Neural crest cell (in vitro differentiated cells): ENCODE data around the gene CNGA2. TPM values are rescaled to one million over a fixed set of nuclear protein-coding genes. Genes with fewer than 3 reads are reported as not detected.

ENCODE experiments used
- DNase-seq: peaks from one replicate; pipeline ENCODE4 v3.0.0; 2021; ENCODE audit warnings: low read depth, mixed read lengths, low spot score
- H3K27ac Mint-ChIP-seq: one replicate; pipeline ENCODE4 v1.8.0; 2021; ENCODE audit warnings: mild to moderate bottlenecking, mixed read lengths; ENCODE audit not compliant: unreplicated experiment
- H3K27me3 Mint-ChIP-seq: 2 replicates; pipeline ENCODE4 v1.8.0; 2021; ENCODE audit warnings: low read depth, mild to moderate bottlenecking, mixed read lengths
- H3K36me3 Mint-ChIP-seq: 2 replicates; pipeline ENCODE4 v1.8.0; 2021; ENCODE audit warnings: low read depth, mild to moderate bottlenecking, mixed read lengths
- H3K4me1 Mint-ChIP-seq: 2 replicates; pipeline ENCODE4 v1.8.0; 2021; ENCODE audit warnings: mixed read lengths
- H3K4me3 Mint-ChIP-seq: one replicate; pipeline ENCODE4 v1.8.0; 2021; ENCODE audit warnings: mild to moderate bottlenecking, mixed read lengths
- H3K9me3 Mint-ChIP-seq: 2 replicates; pipeline ENCODE4 v1.8.0; 2021; ENCODE audit warnings: mixed read lengths
- CTCF ChIP-seq: fragments of 200-600 bp; sonication (generic); conservative IDR thresholded peaks from 2 replicates; pipeline ENCODE4 v1.5.0; 2021; ENCODE audit warnings: antibody characterized with exemption, mild to moderate bottlenecking
- total RNA-seq: library from RNA; stranded (reverse); gene quantifications from 2 replicates; pipeline ENCODE4 v1.2.1, GENCODE V29; 2021

CNGA2 gene
- total RNA-seq, 1 donor from 2014 or later: not detected

GRCh38 chrX:151746502-151746901 lies 12.0 kb downstream of the CNGA2 start:
- DNase-seq: no peak
- no peak overlapping the region for H3K27ac Mint-ChIP-seq
- H3K4me3 Mint-ChIP-seq: no peak overlapping the region
- H3K4me1 Mint-ChIP-seq: peaks cover 8% of the 10 kb centered on the region
- no peaks in the 10 kb centered on the region for H3K36me3 Mint-ChIP-seq
- H3K27me3 Mint-ChIP-seq: peaks cover 11% of the 10 kb centered on the region
- no peak for TF ChIP-seq CTCF
- peaks cover 8% of the 10 kb centered on the region for H3K9me3 Mint-ChIP-seq

GRCh38 chrX:151750511-151750910 lies 16.0 kb downstream of the CNGA2 start:
- Mint-ChIP-seq H3K36me3 (no peaks in the 10 kb centered on the region), H3K27me3 (peaks cover 14% of the 10 kb centered on the region), H3K9me3 (no peaks in the 10 kb centered on the region), H3K4me3 (no peak overlapping the region), H3K4me1 (peaks cover 8% of the 10 kb centered on the region), H3K27ac (no peak overlapping the region)
- TF ChIP-seq CTCF: no peak
- DNase-seq: no peak

- no peak overlapping the region for H3K27ac Mint-ChIP-seq
- DNase-seq: no peak
- H3K9me3 Mint-ChIP-seq: no peaks in the 10 kb centered on the region
- H3K4me1 Mint-ChIP-seq: peaks cover 8% of the 10 kb centered on the region
- peaks cover 16% of the 10 kb centered on the region for H3K27me3 Mint-ChIP-seq
- TF ChIP-seq CTCF: no peak
- no peak overlapping the region for H3K4me3 Mint-ChIP-seq
- no peaks in the 10 kb centered on the region for H3K36me3 Mint-ChIP-seq
Measured at GRCh38 chrX:151752847-151753246, 18.3 kb downstream of the CNGA2 start.

- TF ChIP-seq CTCF: peak; percentile 75
- Mint-ChIP-seq H3K27me3 (peaks cover 16% of the 10 kb centered on the region), H3K27ac (no peak overlapping the region), H3K4me3 (no peak overlapping the region), H3K36me3 (no peaks in the 10 kb centered on the region), H3K4me1 (peaks cover 8% of the 10 kb centered on the region), H3K9me3 (peaks cover 4% of the 10 kb centered on the region)
- peak; percentile 50 for DNase-seq
Measured at GRCh38 chrX:151753313-151754046, 18.9 kb downstream of the CNGA2 start.

- Mint-ChIP-seq H3K36me3 (no peaks in the 10 kb centered on the region), H3K4me1 (peaks cover 8% of the 10 kb centered on the region), H3K27ac (no peak overlapping the region), H3K27me3 (peaks cover 10% of the 10 kb centered on the region), H3K9me3 (peaks cover 4% of the 10 kb centered on the region), H3K4me3 (no peak overlapping the region)
- TF ChIP-seq CTCF: no peak
- DNase-seq: no peak
Measured at GRCh38 chrX:151754047-151754429, 19.5 kb downstream of the CNGA2 start.
